NCI-H1436 (cell line): Measurements from ENCODE around the gene EPRS1.
"Not testable (repeated sequence)": the region's sequence is repeated elsewhere in the genome, so short reads cannot be mapped to it uniquely, and the experiment has no call there.

Experiments
- DNase-seq: peaks from one replicate; lab custom pipeline; 2025; lab: John Stamatoyannopoulos, UW

The EPRS1 gene

DNA sequence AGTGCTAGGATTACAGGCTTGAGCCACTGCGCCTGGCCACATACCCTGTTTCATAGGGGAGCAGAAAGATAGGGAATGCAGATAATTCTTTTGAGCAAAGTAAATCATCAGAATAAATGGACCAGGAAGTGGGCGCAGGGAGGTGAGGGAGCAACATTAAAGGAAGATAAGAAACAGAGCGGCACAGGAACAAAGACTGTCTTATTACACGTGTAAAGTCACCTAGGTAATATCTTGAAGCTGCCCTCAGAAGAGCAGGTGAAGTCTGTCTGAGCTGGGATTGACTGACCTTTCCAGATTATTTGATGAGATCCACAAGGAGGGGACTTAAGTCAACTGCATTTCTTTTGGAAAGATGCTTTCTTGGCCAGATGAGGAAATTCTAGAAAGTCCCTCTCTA lies 7.7 kb downstream of the EPRS1 start:
- no peak for DNase-seq

DNA sequence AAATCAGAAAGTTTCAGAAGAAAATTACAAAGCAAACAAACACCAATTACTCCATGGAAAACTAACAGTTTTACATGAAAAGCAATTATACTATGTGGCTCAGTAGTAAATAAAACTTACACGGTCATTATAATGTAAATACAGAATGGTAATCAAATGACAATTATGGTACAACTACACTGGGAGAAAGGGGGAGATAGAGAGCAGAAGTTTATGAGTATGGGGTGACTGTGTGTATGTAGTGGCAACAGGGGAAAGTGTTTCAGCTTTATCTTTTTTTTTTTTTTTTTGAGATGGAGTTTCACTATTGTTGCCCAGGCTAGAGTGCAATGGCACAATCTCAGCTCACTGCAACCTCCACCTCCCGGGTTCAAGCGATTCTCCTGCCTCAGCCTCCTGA lies 8.5 kb downstream of the EPRS1 start:
- DNase-seq = not testable (repeated sequence)

- DNase-seq = no peak
Observed at GRCh38 chr1:220032911-220033310, 13.4 kb downstream of the EPRS1 start.

GRCh38 chr1:220031287-220031686 lies 15.0 kb downstream of the EPRS1 start:
- DNase-seq = no peak

DNA sequence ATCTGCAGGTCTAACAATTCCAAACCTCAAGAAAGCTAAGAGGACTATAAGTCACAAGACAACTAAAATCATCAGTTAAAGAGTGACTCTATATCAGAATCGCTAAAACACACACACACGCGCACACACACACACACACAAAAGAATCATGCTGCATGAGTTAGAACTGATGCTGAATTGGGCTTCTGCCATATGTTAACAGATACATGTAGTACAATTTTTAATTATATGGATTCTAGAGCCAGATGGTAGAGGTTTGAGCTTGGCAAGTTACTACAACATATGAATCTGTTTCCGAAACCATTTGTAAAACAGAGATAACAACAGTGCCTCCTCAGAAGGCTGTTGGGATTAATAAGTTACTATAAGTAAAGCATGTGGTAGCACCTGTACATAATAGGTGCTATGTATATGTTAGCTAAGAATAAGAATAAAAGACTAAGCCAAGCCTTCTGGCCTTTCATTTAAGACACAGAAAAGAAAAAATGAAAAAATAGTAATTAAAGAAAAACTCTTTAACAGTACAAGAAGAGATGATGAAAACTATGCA lies 17.9 kb downstream of the EPRS1 start:
- DNase-seq = no peak

- no peak for DNase-seq
Observed at GRCh38 chr1:220019071-220019470, 27.2 kb downstream of the EPRS1 start.

DNA sequence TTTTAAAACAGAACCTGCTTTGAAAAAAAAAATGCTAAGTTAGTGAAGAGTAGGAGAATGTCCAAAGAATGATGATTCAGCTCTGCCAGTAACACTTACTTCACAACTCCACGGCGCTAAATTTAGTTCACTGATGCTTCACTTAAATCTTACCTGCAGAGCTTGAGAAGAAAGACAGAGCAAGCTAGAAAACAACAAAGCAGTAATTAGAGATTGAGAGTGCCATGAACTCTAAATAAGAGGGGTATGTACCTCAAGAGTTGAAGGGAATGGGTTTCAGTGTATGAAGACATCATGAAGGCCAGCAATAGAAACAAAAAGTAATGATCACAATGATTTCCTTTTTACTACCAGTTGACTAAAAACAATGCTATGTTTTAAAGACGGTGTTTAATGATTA lies 32.8 kb downstream of the EPRS1 start:
- no peak for DNase-seq

DNA sequence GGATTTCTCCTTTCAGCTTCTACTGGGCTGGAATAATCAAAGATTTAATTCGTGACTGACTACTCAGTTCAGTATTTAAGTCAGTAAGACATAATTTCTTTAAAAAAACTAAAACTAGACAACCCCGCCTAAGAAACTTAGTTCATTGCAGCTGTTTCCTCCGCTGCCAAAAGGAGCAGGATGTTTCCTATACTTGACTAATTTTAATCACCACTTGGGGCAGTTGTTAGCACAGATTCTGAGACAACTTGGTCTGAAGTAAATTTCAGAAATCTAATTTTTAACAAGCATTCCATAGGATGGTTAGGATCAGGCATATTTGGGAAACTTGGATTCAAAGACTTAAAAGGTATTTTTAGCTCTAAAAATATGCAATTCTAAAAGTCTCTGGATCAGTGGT lies 34.0 kb downstream of the EPRS1 start:
- no peak for DNase-seq

- no peak for DNase-seq
Observed at GRCh38 chr1:220011620-220012019, 34.7 kb downstream of the EPRS1 start.

GRCh38 chr1:220007438-220007837 lies 38.9 kb downstream of the EPRS1 start:
- no peak for DNase-seq

DNA sequence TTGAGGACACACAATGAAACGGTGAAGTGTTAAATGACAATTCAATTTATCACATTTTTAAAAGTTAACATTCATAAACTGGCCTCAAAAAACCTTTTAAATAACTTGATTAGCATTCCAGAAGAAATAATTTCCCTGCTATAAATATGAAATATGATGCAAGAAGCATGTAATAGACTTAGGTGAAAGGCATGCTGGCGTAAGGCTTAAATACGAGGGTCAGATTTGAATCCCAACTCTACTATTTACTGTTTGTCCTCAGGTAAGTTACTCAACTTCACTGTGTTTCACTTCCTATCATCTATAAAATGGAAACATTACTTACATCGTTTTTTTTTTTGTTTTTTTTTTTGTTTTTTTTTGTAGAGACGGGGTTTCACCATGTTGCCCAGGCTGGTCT lies 40.8 kb downstream of the EPRS1 start:
- no peak for DNase-seq

- no peak for DNase-seq
Observed at GRCh38 chr1:220003610-220004299, 42.5 kb downstream of the EPRS1 start.

DNA sequence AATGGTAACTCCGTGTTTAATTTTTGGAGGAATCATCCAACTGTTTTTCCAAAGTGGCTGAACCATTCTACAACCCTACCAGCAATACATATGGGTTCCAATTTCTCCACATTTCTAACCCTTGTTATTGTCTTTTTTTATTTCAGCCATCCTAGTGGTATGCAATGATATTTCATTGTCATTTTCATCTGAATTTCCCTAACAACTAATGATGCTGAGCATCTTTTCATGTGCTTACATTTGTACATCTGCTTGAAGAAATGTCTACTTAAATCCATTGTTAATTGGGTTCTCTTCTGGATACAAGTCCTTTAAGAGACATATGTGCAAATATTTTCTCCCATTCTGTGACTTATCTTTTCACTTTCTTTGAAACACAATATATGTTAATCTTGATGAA lies 43.3 kb downstream of the EPRS1 start:
- no peak for DNase-seq

- DNase-seq = no peak
Observed at GRCh38 chr1:220001095-220001501, 45.2 kb downstream of the EPRS1 start.

DNA sequence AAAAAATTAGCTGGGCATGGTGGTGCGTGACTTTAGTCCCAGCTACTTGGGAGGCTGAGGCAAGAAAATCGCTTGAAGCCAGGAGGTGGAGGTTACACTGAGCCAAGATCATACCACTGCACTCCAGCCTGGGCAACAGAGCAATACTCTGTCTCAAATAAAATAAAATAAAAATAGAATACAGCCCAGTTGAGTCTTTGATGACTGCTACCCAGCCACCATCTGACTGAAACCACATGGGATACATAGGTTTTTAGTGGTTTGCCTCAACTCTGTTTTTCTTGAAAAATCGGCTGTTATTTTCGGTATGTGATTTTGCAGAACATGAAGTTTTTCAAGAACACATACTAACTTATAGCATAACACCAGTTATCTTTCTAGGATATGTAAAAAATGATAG lies 46.5 kb downstream of the EPRS1 start:
- DNase-seq = no peak
